HL-60/S4 (cell line): ENCODE measurements around the gene NECTIN1.

Source experiments
- in situ Hi-C: fragments of 300-500 bp; cut with MboI; formaldehyde crosslinking; loops from 2 replicates; pipeline ENCODE4 v1.14.3; 2022; ENCODE audit warnings: low sequenced_read_pairs

Gene NECTIN1

GRCh38 chr11:119625206-119625978, 103.6 kb downstream of the NECTIN1 start:
- in situ Hi-C loops, result no loop called here

DNA sequence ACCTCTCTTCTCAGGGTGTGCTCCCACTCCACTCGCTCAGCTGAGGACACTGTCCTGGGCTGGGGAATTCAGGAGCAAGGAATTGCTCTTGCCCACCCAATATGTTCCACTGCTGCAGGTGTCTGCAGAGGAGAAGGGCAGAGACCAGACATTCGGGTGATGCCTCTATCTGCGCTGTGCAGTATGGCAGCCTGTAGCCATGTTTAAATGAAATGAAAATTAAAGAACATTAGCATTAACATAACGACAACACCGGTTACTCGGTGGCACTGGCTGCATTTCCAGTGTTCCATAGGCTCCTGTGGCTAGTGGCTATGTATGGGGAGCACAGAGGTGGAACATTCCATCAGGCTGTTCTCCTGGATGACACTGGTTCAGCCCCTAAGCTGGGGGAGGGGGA, 104.4 kb downstream of the NECTIN1 start:
- in situ Hi-C loops, result no loop called here

GRCh38 chr11:119624102-119624615, 104.8 kb downstream of the NECTIN1 start:
- in situ Hi-C loops, result no loop called here

DNA sequence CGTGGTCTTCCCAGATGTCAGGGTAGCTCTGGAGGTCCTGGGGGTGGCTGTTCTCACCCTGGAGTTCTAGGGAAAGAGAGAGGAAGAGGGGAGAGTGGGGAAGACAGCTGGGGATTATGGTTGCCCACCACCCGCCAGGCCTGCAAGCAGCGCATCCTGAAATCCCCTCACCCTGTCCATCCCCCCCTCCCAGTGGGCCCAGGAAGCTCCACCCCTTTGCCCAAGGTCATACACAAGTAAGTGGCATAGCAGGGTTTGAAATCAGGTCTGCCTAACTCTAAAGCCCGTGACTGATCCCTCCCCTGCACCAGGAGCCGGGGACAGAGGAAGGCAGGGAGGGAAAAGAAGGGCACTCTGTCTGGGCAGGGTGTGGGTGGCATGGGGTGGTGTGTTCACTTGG, 105.3 kb downstream of the NECTIN1 start:
- in situ Hi-C loops, result no loop called here

DNA sequence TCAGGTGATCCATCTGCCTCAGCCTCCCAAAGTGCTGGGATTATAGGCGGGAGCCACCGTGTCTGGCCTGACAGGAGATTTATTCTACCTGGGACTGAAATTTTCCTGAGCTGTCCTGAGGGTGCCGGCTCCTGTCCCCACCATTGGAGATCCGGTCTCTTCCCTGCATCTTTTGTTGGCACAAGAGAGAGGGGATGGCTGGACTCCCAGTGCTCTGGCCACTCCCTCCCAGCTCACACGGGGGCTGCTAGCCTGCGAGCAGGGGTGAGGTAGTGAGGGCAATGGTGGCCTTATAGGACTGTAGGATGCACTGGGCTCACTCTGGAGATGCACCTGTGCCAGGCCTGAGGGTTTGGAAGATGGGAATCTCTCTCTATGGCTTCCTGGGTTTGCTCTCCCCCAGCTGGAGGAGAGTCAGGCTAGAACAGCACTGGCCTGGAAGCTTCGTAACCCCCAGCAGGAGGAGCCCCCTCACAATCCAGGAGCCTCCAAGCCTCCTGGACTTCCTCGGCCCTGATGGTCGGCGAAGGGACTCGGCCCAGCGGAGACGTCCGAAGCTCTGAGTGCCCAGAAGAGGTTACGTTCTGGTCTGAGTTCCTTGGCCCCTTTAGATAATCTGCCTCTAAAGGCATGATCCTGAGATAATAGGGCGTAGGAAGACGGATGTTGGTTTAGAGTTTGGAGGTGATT, 106.4 kb downstream of the NECTIN1 start:
- in situ Hi-C loops, result no loop called here

GRCh38 chr11:119619665-119620064, 109.3 kb downstream of the NECTIN1 start:
- in situ Hi-C loops, result no loop called here

- in situ Hi-C loops, result no loop called here
Observed at GRCh38 chr11:119618208-119618909, 110.6 kb downstream of the NECTIN1 start.

GRCh38 chr11:119617340-119617713, 111.7 kb downstream of the NECTIN1 start:
- in situ Hi-C loops, result no loop called here

- in situ Hi-C loops, result no loop called here
Observed at GRCh38 chr11:119616586-119617339, 112.2 kb downstream of the NECTIN1 start.

GRCh38 chr11:119615882-119616196, 113.2 kb downstream of the NECTIN1 start:
- in situ Hi-C loops, result no loop called here

- in situ Hi-C loops, result no loop called here
Observed at GRCh38 chr11:119615003-119615881, 113.8 kb downstream of the NECTIN1 start.

- in situ Hi-C loops, result no loop called here
Observed at GRCh38 chr11:119614222-119615002, 114.6 kb downstream of the NECTIN1 start.

GRCh38 chr11:119612814-119613213, 116.2 kb downstream of the NECTIN1 start:
- in situ Hi-C loops, result no loop called here

- in situ Hi-C loops, result no loop called here
Observed at GRCh38 chr11:119610836-119611426, 118.1 kb downstream of the NECTIN1 start.

DNA sequence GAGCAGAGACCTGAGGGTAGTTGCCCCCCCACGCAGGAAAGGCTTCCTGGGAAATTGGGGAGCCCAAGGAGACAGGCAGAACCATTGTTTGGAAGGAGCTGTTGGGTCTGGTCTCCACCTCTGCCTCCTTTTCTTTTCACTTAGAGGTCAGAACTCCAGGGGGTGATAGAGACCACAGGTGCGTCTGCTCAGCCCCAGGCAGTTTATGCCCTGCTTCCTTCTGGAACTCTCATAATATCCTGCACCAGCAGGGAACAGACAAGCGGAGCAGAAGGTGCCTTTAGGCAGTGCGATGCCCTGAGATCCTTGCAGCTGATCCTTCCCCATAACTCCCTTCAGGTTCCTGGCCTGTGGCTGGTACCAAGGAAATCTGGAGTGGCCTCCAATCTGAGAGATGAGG, 120.2 kb downstream of the NECTIN1 start:
- in situ Hi-C loops, result no loop called here

- in situ Hi-C loops, result no loop called here
Observed at GRCh38 chr11:119608201-119608600, 120.8 kb downstream of the NECTIN1 start.

GRCh38 chr11:119607726-119608125, 121.3 kb downstream of the NECTIN1 start:
- in situ Hi-C loops, result no loop called here

GRCh38 chr11:119605137-119605665, 123.8 kb downstream of the NECTIN1 start:
- in situ Hi-C loops, result no loop called here
